OCI-LY3 (cell line): ENCODE measurements around the gene ARHGAP15.

ENCODE experiments used
- CTCF ChIP-seq: fragments of 200-600, 300-600 bp; sonication (generic); IDR thresholded peaks from 2 replicates; pipeline ENCODE4 v1.5.1; 2014; ENCODE audit warnings: antibody characterized with exemption, low read length, low read depth
- EZH2phosphoT487 ChIP-seq: fragments of 200-600 bp; shearing (Covaris generic); IDR thresholded peaks from 2 replicates; pipeline ENCODE4 v1.6.1; 2018; ENCODE audit warnings: antibody characterized with exemption, mixed run types, low read depth

- TF ChIP-seq CTCF (no peak), EZH2phosphoT487 (no peak)
Measured at GRCh38 chr2:143807192-143807591, 678.0 kb downstream of the ARHGAP15 start.
